K562 (cell line): Measurements from ENCODE around the gene STYXL1. TPM values are rescaled to one million over a fixed set of nuclear protein-coding genes. Genes with fewer than 3 reads are reported as not detected.

Experiments
- ATAC-seq: fragments of 200-7000 bp; cut with Tn5 transposase; 3 replicates; pipeline ENCODE4 v1.9.1; 2020; ENCODE audit warnings: moderate library complexity
- BruUV-seq: library from RNA; stranded (reverse); fragments of 400-500 nt; replicated peaks from 2 replicates; lab custom pipeline; 2021; lab: Mats Ljungman, UMichigan
- CTCF ChIA-PET: fragments of 300-600 bp; formaldehyde crosslinking; extraction: SDS; loops from one replicate; lab custom pipeline; 2021; ENCODE audit warnings: low intra/inter-chr PET ratio; lab: Yijun Ruan, JAX
- POLR2A ChIA-PET: fragments of 300-600, 350-650 bp; sonication (Branson Sonifier 250); formaldehyde crosslinking; extraction: SDS; loops from one replicate; lab custom pipeline; 2021; ENCODE audit warnings: antibody characterized with exemption, inconsistent platforms; lab: Yijun Ruan, JAX
- DNase-seq, 4 experiments: peaks; one replicate each; pipeline versions ENCODE4 v3.0.0 to v3.0.0-alpha.2; 2011 to 2018; ENCODE audit warnings: low spot score in 3 of 4, mixed read lengths in 3 of 4; ENCODE audit errors: extremely low read depth in 1 of 4
- FAIRE-seq: peaks from 2 replicates; lab custom pipeline; 2011; peaks lifted over from hg19 to GRCh38; lab: Jason Lieb, UNC
- H2AFZ ChIP-seq: 2 replicates; pipeline ENCODE4 v1.6.0; 2011; ENCODE audit warnings: low read depth, low read length, control low read depth, inconsistent platforms
- H3K27ac ChIP-seq: fragments of 200-600 bp; 3 replicates; pipeline ENCODE4 v1.8.0; 2011; ENCODE audit warnings: low read depth, mild to moderate bottlenecking, control low read depth, inconsistent platforms, low read length, moderate library complexity, mixed read lengths; ENCODE audit errors: extremely low read depth
- H3K27me3 ChIP-seq, 2 experiments: fragments of 300-600 bp in 1 of 2; 2 replicates in 1 of 2; 3 replicates in 1 of 2; pipeline versions ENCODE4 v1.6.0 to v1.8.0; 2011; ENCODE audit warnings: inconsistent platforms in 2 of 2, low read length in 2 of 2, mild to moderate bottlenecking in 1 of 2, mixed read lengths in 1 of 2, moderate library complexity in 1 of 2; ENCODE audit not compliant: control insufficient read depth in 2 of 2, insufficient read depth in 2 of 2
- H3K36me3 ChIP-seq: fragments of 300-600 bp; 3 replicates; pipeline ENCODE4 v1.8.0; 2011; ENCODE audit warnings: mild to moderate bottlenecking, low read length, inconsistent platforms; ENCODE audit not compliant: control insufficient read depth, insufficient read depth
- H3K4me1 ChIP-seq, 2 experiments: fragments of 200-600 bp in 1 of 2; replicated peaks in 1 of 2; 2 replicates in 1 of 2; 3 replicates in 1 of 2; pipeline versions ENCODE4 v1.5.1 to v1.8.0; 2011; ENCODE audit warnings: inconsistent platforms in 2 of 2, low read length in 2 of 2, mild to moderate bottlenecking in 1 of 2, mixed read lengths in 1 of 2, moderate library complexity in 1 of 2; ENCODE audit not compliant: control insufficient read depth in 2 of 2, insufficient read depth in 2 of 2
- H3K4me2 ChIP-seq: 2 replicates; pipeline ENCODE4 v1.6.1; 2011; ENCODE audit warnings: low read length, control low read depth, inconsistent platforms, mixed read lengths; ENCODE audit not compliant: insufficient read depth
- H3K4me3 ChIP-seq: fragments of 200-600 bp; sonication (generic), shearing (Covaris generic); 2 replicates; pipeline ENCODE4 v1.5.1; 2016; ENCODE audit warnings: control low read depth, inconsistent platforms
- H3K79me2 ChIP-seq: fragments of 200-600 bp; 3 replicates; pipeline ENCODE4 v1.8.0; 2011; ENCODE audit warnings: low read length, inconsistent platforms; ENCODE audit not compliant: control insufficient read depth, insufficient read depth
- H3K9ac ChIP-seq, 2 experiments: 2 replicates each; pipeline versions ENCODE4 v1.6.0 to v1.6.1; 2011; ENCODE audit warnings: low read depth in 2 of 2, low read length in 2 of 2, control low read depth in 1 of 2, inconsistent platforms in 1 of 2, mild to moderate bottlenecking in 1 of 2, mixed read lengths in 1 of 2; ENCODE audit not compliant: insufficient read depth in 1 of 2
- H3K9me1 ChIP-seq: one replicate; pipeline ENCODE4 v1.6.0; 2011; ENCODE audit warnings: inconsistent platforms, mild to moderate bottlenecking, low read length, moderate library complexity; ENCODE audit not compliant: control insufficient read depth, insufficient read depth
- H3K9me3 ChIP-seq: replicated peaks from 2 replicates; pipeline ENCODE4 v1.5.1; 2011; ENCODE audit warnings: low read depth, low read length, inconsistent platforms; ENCODE audit not compliant: control insufficient read depth, insufficient read depth
- H4K20me1 ChIP-seq: replicated peaks from 2 replicates; pipeline ENCODE4 v1.6.1; 2011; ENCODE audit warnings: low read length, inconsistent platforms, mixed read lengths; ENCODE audit not compliant: control insufficient read depth, insufficient read depth
- CEBPB ChIP-seq: fragments of 450-650 bp; IDR thresholded peaks from 2 replicates; pipeline ENCODE4 v1.6.1; 2016; ENCODE audit warnings: missing genetic modification characterization, missing compliant biosample characterization
- CEBPG ChIP-seq, 3 experiments: fragments of 200-800 bp in 1 of 3; sonication (Bioruptor generic) in 1 of 3; sonication (generic) in 1 of 3; formaldehyde crosslinking in 1 of 3; IDR thresholded peaks in 2 of 3; conservative IDR thresholded peaks in 1 of 3; 2 replicates each; pipeline versions ENCODE4 v1.6.1 to v1.8.0; 2016 to 2022; ENCODE audit warnings: missing compliant biosample characterization in 2 of 3, missing genetic modification characterization in 2 of 3, mild to moderate bottlenecking in 1 of 3, missing genetic modification reagents in 1 of 3
- ELF2 ChIP-seq: fragments of 250-450 bp; sonication (Bioruptor Pico); IDR thresholded peaks from 2 replicates; pipeline ENCODE4 v1.5.0; 2021; ENCODE audit warnings: mild to moderate bottlenecking
- HMGN3 ChIP-seq: IDR thresholded peaks from 2 replicates; pipeline ENCODE4 v1.6.1; 2011; ENCODE audit warnings: borderline replicate concordance, low read depth, mild to moderate bottlenecking, mixed read lengths, low read length; ENCODE audit not compliant: insufficient read length; ENCODE audit errors: extremely low read depth
- MNT ChIP-seq, 2 experiments: fragments of 450-650 bp; conservative IDR thresholded peaks; 2 replicates each; pipeline ENCODE4 v1.6.1; 2017; ENCODE audit warnings: mild to moderate bottlenecking in 2 of 2, moderate library complexity in 2 of 2
- MXI1 ChIP-seq: IDR thresholded peaks from 2 replicates; pipeline ENCODE4 v1.6.1; 2011; ENCODE audit warnings: low read depth, mild to moderate bottlenecking, improper control_type of control experiment, low read length
- PCBP2 ChIP-seq: fragments of 200-400 bp; formaldehyde crosslinking; IDR thresholded peaks from 2 replicates; pipeline ENCODE4 v1.6.1; 2018; ENCODE audit warnings: low read length, low read depth, mild to moderate bottlenecking, moderate library complexity; ENCODE audit not compliant: poor library complexity, severe bottlenecking
- POLR3G ChIP-seq: IDR thresholded peaks from 2 replicates; pipeline ENCODE4 v1.6.1; 2011; ENCODE audit not compliant: insufficient read length, insufficient replicate concordance; ENCODE audit errors: extremely low read depth
- RCOR1 ChIP-seq, 2 experiments: IDR thresholded peaks; 2 replicates each; pipeline ENCODE4 v1.6.1; 2012; ENCODE audit warnings: low read depth in 2 of 2, low read length in 2 of 2, borderline replicate concordance in 1 of 2, improper control_type of control experiment in 1 of 2
- RFX1 ChIP-seq: fragments of 450-650 bp; IDR thresholded peaks from 2 replicates; pipeline ENCODE4 v1.6.1; 2016; ENCODE audit warnings: mild to moderate bottlenecking, moderate library complexity
- TSC22D4 ChIP-seq: fragments of 450-650 bp; IDR thresholded peaks from 2 replicates; pipeline ENCODE4 v1.6.1; 2016; ENCODE audit warnings: missing genetic modification characterization, missing biosample characterization, control low read depth
- USF2 ChIP-seq: sonication (generic); formaldehyde crosslinking; IDR thresholded peaks from 2 replicates; pipeline ENCODE4 v1.5.0; 2020; ENCODE audit warnings: missing genetic modification reagents
- ZFP91 ChIP-seq: sonication (generic); formaldehyde crosslinking; IDR thresholded peaks from 2 replicates; pipeline ENCODE4 v1.8.0; 2022; ENCODE audit warnings: mild to moderate bottlenecking, missing genetic modification reagents
- ZNF511 ChIP-seq: sonication (generic); formaldehyde crosslinking; IDR thresholded peaks from 2 replicates; pipeline ENCODE4 v1.8.0; 2022; ENCODE audit warnings: mild to moderate bottlenecking, missing genetic modification reagents
- ZNF583 ChIP-seq: fragments of 250-450 bp; sonication (Bioruptor Pico); IDR thresholded peaks from 2 replicates; pipeline ENCODE4 v1.4.0; 2020
- WGBS: fragments of 100-300 bp; shearing (Covaris generic); methylation state at CpG from one replicate; pipeline ENCODE4 v1.1.6; 2016; ENCODE audit warnings: low coverage, mixed read lengths; ENCODE audit not compliant: insufficient coverage; ENCODE audit errors: missing lambda C conversion rate; 5-methylcytosine and 5-hydroxymethylcytosine counted together
- in situ Hi-C: fragments of 300-500 bp; cut with MboI; formaldehyde crosslinking; loops from 4 replicates; pipeline ENCODE4 v1.15.0; 2018; ENCODE audit warnings: inconsistent platforms, mixed read lengths
- intact Hi-C: fragments of 100-400 bp; cut with micrococcal nuclease; formaldehyde crosslinking; loops from 2 replicates; pipeline ENCODE4 v1.14.2; 2022
- polyA plus RNA-seq, 8 experiments: library from polyadenylated mRNA; depleted of rRNA in 4 of 8; stranded (reverse) in 5 of 8; unstranded in 3 of 8; fragments of >200 nt; fragmentation: Nextera tagmentation in 2 of 8; fragmentation: Illumina TruSeq in 1 of 8; extraction: Ambion mirVana in 2 of 8; extraction: Trizol in 1 of 8; gene quantifications; 2 replicates each; pipeline versions ENCODE4 v1.2.1 to v1.2.3, GENCODE V29; 2011 to 2014; ENCODE audit warnings: inconsistent platforms in 1 of 8, missing spikeins in 1 of 8
- total RNA-seq, 7 experiments: library from RNA; depleted of rRNA in 6 of 7; stranded (reverse); fragments of >200 nt in 6 of 7; fragmentation: Illumina TruSeq in 2 of 7; extraction: Trizol in 2 of 7; gene quantifications; 2 replicates each; pipeline versions ENCODE4 v1.2.1 to v1.2.3, GENCODE V29; 2011 to 2021; ENCODE audit warnings: low replicate concordance in 1 of 7

Gene STYXL1
- total and polyA plus RNA-seq, 9 of the 15 experiments (the other 6 are each of a cell fraction or from before 2014, with no cell fraction given) = 36.5 to 97.2 (median 49.9) TPM

GRCh38 chr7:76054123-76055120 lies 6.6 kb upstream of the STYXL1 start:
- Histone ChIP-seq H3K9me3 (no peaks in the 10 kb centered on the region), H3K27ac (no peak overlapping the region), H3K79me2 (peaks cover 77% of the 10 kb centered on the region), H3K9me1 (peaks cover 8% of the 10 kb centered on the region), H3K4me1 (peaks cover 8 to 12% of the 10 kb centered on the region in 2 experiments), H4K20me1 (peaks cover 69% of the 10 kb centered on the region), H3K4me3 (no peak overlapping the region), H3K27me3 (no peaks in the 10 kb centered on the region), H3K36me3 (peaks cover 99% of the 10 kb centered on the region), H3K4me2 (no peak overlapping the region), H2AFZ (no peak overlapping the region), H3K9ac (peak overlapping the region in 1 of 2 experiments; percentile 17; a peak in 1 of 4 replicates)
- FAIRE-seq (no peak), DNase-seq (no peak), ATAC-seq (no peak)
- in situ Hi-C loops (no loop called here), intact Hi-C loops (no loop called here)
- POLR2A ChIA-PET = interaction anchor here (0.6 to 1.0 kb wide), 7 partner anchors 9 to 357 kb away, joined by 3 to 7 read pairs (median 4); no protein-coding TSS in a partner anchor
- no TSS peak for BruUV-seq
- CTCF ChIA-PET = no interaction called here
- 89% methylated on average over 18 of the region's 18 CpGs for WGBS
- TF ChIP-seq MNT (conservative IDR thresholded peaks at IDR 0.05) = no peak
- peak; percentile 87 for TF ChIP-seq CEBPB (tag)
- TF ChIP-seq ZNF583 = no peak
- no peak for TF ChIP-seq RCOR1 (IDR thresholded peaks at IDR 0.05; ENCODE audit: borderline replicate concordance in 1 of 2, low read depth in 2 of 2, low read length in 2 of 2)
- peak; percentile 20; the same call in 1 of the 2 replicates for TF ChIP-seq RFX1
- no peak for TF ChIP-seq ZFP91 (CRISPR knock-in tag)
- no peak for TF ChIP-seq HMGN3
- peak; percentile 61 for TF ChIP-seq CEBPG (CRISPR knock-in tag; IDR thresholded peaks at IDR 0.05)
- TF ChIP-seq CEBPG (tag; conservative IDR thresholded peaks at IDR 0.05 in 1 of 2, IDR thresholded peaks at IDR 0.05 in 1 of 2) = peak in 1 of 2 experiments; percentile 59; a peak in 1 of 4 replicates
- TF ChIP-seq PCBP2 = no peak
- TF ChIP-seq POLR3G = no peak
- TF ChIP-seq ELF2 = no peak
- no peak for TF ChIP-seq MXI1
- no peak for TF ChIP-seq ZNF511
- no peak for TF ChIP-seq USF2 (CRISPR knock-in tag)
- TF ChIP-seq TSC22D4 (tag) = no peak
